ENCODE data around the gene RAVER2. TPM values are rescaled to one million over a fixed set of nuclear protein-coding genes. Genes with fewer than 3 reads are reported as not detected.
"Not testable (repeated sequence)": the region's sequence is repeated elsewhere in the genome, so short reads cannot be mapped to it uniquely, and the experiment has no call there.

The RAVER2 gene
- total and polyA plus RNA-seq, 2 donors (not counting 3 experiments of a cell fraction or from before 2014, with no cell fraction given): 6.0 to 13.9 TPM

DNA sequence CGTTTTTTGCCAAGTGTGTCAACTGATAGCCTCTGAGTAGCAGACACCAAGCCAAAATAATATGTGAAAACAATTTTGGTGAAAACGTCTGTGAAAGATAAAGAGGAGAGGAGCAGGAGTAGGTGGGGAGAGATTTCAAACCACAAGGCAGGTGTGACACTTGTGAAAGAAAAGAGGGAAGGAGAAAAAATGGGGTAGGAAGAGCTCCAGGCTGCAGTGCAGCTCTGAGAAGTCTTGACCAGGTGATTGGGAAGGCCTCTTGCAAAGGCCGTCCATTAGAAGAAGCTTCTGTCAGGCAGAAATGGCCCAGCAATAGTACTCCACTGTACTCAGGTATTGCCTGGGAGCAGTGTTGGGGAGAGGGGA is 10.6 kb upstream of the RAVER2 start:
- DNase-seq (ENCODE audit: low read depth, low spot score) (no peak), FAIRE-seq (no peak)
- no peaks in the 10 kb centered on the region for H3K36me3 ChIP-seq (ENCODE audit: control insufficient read depth in 2 of 2, extremely low read depth in 1 of 2, insufficient read depth in 2 of 2, low read length in 2 of 2)
- H3K9me1 ChIP-seq (replicated peaks; ENCODE audit: control insufficient read depth, extremely low read depth, insufficient read depth, low read length): no peaks in the 10 kb centered on the region
- H3K9me3 ChIP-seq (replicated peaks; ENCODE audit: control insufficient read depth, insufficient read depth, low read length): no peaks in the 10 kb centered on the region
- H3K27me3 ChIP-seq (ENCODE audit: control insufficient read depth in 2 of 2, insufficient read depth in 2 of 2, low read length in 2 of 2): peaks cover 0 to under 1% of the 10 kb centered on the region in 2 experiments
- TF ChIP-seq POLR2AphosphoS5 (IDR thresholded peaks at IDR 0.05; ENCODE audit: insufficient read depth, low read depth, low read length) (no peak), JUN (IDR thresholded peaks at IDR 0.05; ENCODE audit: borderline replicate concordance, insufficient read depth, insufficient read length, low read depth) (no peak), EZH2 (IDR thresholded peaks at IDR 0.05; ENCODE audit: borderline replicate concordance, low read depth, low read length, severe bottlenecking) (no peak), POLR2A (IDR thresholded peaks at IDR 0.05; ENCODE audit: low read depth, low read length) (no peak), GATA2 (IDR thresholded peaks at IDR 0.05; ENCODE audit: insufficient read depth, insufficient read length, low read depth, low read length) (no peak), MYC (IDR thresholded peaks at IDR 0.05; ENCODE audit: low read depth, low read length) (no peak), FOS (IDR thresholded peaks at IDR 0.05; ENCODE audit: borderline replicate concordance, insufficient read depth, low read length) (no peak)
- TF ChIP-seq, protein P1, sequence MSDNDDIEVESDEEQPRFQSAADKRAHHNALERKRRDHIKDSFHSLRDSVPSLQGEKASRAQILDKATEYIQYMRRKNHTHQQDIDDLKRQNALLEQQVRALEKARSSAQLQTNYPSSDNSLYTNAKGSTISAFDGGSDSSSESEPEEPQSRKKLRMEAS (IDR thresholded peaks at IDR 0.05; ENCODE audit: insufficient read depth, insufficient read length): no peak
- TF ChIP-seq, protein P2, sequence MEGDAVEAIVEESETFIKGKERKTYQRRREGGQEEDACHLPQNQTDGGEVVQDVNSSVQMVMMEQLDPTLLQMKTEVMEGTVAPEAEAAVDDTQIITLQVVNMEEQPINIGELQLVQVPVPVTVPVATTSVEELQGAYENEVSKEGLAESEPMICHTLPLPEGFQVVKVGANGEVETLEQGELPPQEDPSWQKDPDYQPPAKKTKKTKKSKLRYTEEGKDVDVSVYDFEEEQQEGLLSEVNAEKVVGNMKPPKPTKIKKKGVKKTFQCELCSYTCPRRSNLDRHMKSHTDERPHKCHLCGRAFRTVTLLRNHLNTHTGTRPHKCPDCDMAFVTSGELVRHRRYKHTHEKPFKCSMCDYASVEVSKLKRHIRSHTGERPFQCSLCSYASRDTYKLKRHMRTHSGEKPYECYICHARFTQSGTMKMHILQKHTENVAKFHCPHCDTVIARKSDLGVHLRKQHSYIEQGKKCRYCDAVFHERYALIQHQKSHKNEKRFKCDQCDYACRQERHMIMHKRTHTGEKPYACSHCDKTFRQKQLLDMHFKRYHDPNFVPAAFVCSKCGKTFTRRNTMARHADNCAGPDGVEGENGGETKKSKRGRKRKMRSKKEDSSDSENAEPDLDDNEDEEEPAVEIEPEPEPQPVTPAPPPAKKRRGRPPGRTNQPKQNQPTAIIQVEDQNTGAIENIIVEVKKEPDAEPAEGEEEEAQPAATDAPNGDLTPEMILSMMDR (IDR thresholded peaks at IDR 0.05; ENCODE audit: extremely low read depth in 1 of 2, insufficient read depth in 1 of 2, low read depth in 1 of 2, low read length in 2 of 2): no peak
- dilution Hi-C loops (cut with MboI; ENCODE audit: extremely low pct_ligation_motif_present, low sequenced_read_pairs) (no loop called here), intact Hi-C loops (cut with micrococcal nuclease) (no loop called here)
- no TSS peak for BruUV-seq (replicated peaks)
- no peak overlapping the region for H2AFZ ChIP-seq (ENCODE audit: low read depth, low read length)
- H3K4me3 ChIP-seq (replicated peaks in 1 of 3; ENCODE audit: insufficient read depth in 1 of 3, low read depth in 1 of 3, low read length in 3 of 3): no peak overlapping the region
- POLR2A ChIA-PET: no interaction called here
- no peak overlapping the region for H3K4me2 ChIP-seq (ENCODE audit: insufficient read depth, low read length)
- no peak overlapping the region for H3K9ac ChIP-seq (replicated peaks; ENCODE audit: extremely low read depth, insufficient read depth, low read length)
- CTCF ChIA-PET: no interaction called here
- H3K27ac ChIP-seq (ENCODE audit: insufficient read depth, low read depth, low read length): no peak overlapping the region
- H4K20me1 ChIP-seq (replicated peaks; ENCODE audit: control insufficient read depth, extremely low read depth, insufficient read depth, low read length): no peaks in the 10 kb centered on the region
- H3K79me2 ChIP-seq (ENCODE audit: control insufficient read depth, insufficient read depth, low read length): no peaks in the 10 kb centered on the region
- H3K4me1 ChIP-seq (ENCODE audit: control insufficient read depth, extremely low read depth, insufficient read depth, low read length): no peaks in the 10 kb centered on the region

DNA sequence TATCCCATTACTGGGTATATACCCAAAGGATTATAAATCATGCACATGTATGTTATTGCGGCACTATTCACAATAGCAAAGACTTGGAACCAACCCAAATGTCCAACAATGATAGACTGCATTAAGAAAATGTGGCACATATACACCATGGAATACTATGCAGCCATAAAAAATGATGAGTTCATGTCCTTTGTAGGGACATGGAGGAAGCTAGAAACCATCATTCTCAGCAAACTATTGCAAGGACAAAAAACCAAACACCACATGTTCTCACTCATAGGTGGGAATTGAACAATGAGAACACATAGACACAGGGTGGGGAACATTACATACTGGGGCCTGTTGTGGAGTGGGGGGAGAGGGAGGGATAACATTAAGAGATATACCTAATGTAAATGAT is 4.2 kb upstream of the RAVER2 start:
- H3K79me2 ChIP-seq (ENCODE audit: control insufficient read depth, insufficient read depth, low read length); POLR2A ChIA-PET; H2AFZ ChIP-seq (ENCODE audit: low read depth, low read length); dilution Hi-C loops (cut with MboI; ENCODE audit: extremely low pct_ligation_motif_present, low sequenced_read_pairs); H3K27ac ChIP-seq (ENCODE audit: insufficient read depth, low read depth, low read length); H3K9me3 ChIP-seq (replicated peaks; ENCODE audit: control insufficient read depth, insufficient read depth, low read length); H3K9ac ChIP-seq (replicated peaks; ENCODE audit: extremely low read depth, insufficient read depth, low read length); BruUV-seq (replicated peaks); H3K4me1 ChIP-seq (ENCODE audit: control insufficient read depth, extremely low read depth, insufficient read depth, low read length); FAIRE-seq; H3K36me3 ChIP-seq (ENCODE audit: control insufficient read depth in 2 of 2, extremely low read depth in 1 of 2, insufficient read depth in 2 of 2, low read length in 2 of 2); H3K4me2 ChIP-seq (ENCODE audit: insufficient read depth, low read length); DNase-seq (ENCODE audit: low read depth, low spot score); CTCF ChIA-PET; H3K4me3 ChIP-seq (replicated peaks in 1 of 3; ENCODE audit: insufficient read depth in 1 of 3, low read depth in 1 of 3, low read length in 3 of 3); H4K20me1 ChIP-seq (replicated peaks; ENCODE audit: control insufficient read depth, extremely low read depth, insufficient read depth, low read length); H3K27me3 ChIP-seq (ENCODE audit: control insufficient read depth in 2 of 2, insufficient read depth in 2 of 2, low read length in 2 of 2); H3K9me1 ChIP-seq (replicated peaks; ENCODE audit: control insufficient read depth, extremely low read depth, insufficient read depth, low read length): not testable (repeated sequence)
- intact Hi-C loops (cut with micrococcal nuclease): loop anchor here (5.0 kb wide), 1 partner anchor 337 kb away; no protein-coding TSS in a partner anchor
